ENCODE measurements around the gene PER1.

- TF ChIP-seq, protein P1, sequence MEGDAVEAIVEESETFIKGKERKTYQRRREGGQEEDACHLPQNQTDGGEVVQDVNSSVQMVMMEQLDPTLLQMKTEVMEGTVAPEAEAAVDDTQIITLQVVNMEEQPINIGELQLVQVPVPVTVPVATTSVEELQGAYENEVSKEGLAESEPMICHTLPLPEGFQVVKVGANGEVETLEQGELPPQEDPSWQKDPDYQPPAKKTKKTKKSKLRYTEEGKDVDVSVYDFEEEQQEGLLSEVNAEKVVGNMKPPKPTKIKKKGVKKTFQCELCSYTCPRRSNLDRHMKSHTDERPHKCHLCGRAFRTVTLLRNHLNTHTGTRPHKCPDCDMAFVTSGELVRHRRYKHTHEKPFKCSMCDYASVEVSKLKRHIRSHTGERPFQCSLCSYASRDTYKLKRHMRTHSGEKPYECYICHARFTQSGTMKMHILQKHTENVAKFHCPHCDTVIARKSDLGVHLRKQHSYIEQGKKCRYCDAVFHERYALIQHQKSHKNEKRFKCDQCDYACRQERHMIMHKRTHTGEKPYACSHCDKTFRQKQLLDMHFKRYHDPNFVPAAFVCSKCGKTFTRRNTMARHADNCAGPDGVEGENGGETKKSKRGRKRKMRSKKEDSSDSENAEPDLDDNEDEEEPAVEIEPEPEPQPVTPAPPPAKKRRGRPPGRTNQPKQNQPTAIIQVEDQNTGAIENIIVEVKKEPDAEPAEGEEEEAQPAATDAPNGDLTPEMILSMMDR (conservative IDR thresholded peaks at IDR 0.05; ENCODE audit: low read depth, low read length), result no peak
- TF ChIP-seq CEBPB (IDR thresholded peaks at IDR 0.05; ENCODE audit: low read depth, low read length) (no peak), MAFK (IDR thresholded peaks at IDR 0.05; ENCODE audit: low read depth, low read length) (no peak), RAD21 (IDR thresholded peaks at IDR 0.05; ENCODE audit: low read length) (no peak)
These were observed 47.3 kb downstream of the PER1 start for GRCh38 chr17:8104911-8105310.

Measured in IMR-90 (cell line).